ENCODE data around the gene C5orf24. TPM values are rescaled to one million over a fixed set of nuclear protein-coding genes. Genes with fewer than 3 reads are reported as not detected.
"Not testable (repeated sequence)": the region's sequence is repeated elsewhere in the genome, so short reads cannot be mapped to it uniquely, and the experiment has no call there.

The C5orf24 gene
- total RNA-seq, 1 donor from 2014 or later: 52.2 TPM

GRCh38 chr5:134864707-134865106 is 18.9 kb downstream of the C5orf24 start:
- DNase-seq: no peak

DNA sequence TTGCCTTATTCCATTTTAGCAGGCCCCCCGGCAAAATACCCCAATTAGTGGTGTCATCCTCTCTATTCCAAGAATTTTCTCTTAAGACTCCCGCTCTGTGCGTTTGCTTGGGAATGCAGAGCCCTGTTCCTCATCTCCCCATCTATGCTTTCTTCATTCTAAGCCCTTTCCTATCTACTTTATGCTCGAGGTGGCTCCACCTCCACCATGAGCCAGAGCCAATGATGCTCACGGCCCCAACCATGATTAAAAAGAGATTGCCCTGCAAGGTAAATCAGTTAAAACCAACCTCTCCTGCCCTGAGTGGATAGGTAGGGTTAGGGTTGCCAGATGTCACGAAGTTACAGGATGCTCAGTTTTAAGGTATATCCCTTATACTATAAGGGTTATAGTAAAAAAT is 27.7 kb downstream of the C5orf24 start:
- DNase-seq: no peak

- peak; percentile 91 for DNase-seq
These were observed 28.4 kb downstream of the C5orf24 start, which contains the start of gene TXNDC15 for GRCh38 chr5:134873987-134874830. TSS of gene TXNDC15 (plus strand) at chr5:134874371. CDS start at chr5:134874428, 57 bp downstream.

GRCh38 chr5:134874831-134875655 is 29.3 kb downstream of the C5orf24 start:
- DNase-seq: peak; percentile 75

DNA sequence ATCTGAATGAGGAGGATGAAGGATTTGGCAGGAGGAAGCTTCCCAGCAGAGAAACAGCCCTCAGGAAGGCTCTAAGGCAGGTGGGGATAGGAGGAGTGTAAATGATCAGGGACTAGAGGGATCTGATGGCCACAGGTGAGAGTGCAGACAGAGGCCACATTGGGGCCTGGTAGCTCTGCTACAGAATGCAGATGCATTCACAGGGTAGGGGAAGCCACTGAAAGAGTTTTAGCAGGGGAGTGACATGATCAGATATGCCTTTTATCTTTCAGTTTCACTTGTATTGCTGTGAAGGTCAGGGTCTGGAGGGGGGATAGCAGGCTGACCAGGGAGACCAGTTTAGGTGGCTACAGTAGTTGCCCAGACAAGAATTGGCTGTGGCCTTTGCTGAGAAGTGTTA is 31.4 kb downstream of the C5orf24 start:
- no peak for DNase-seq

DNA sequence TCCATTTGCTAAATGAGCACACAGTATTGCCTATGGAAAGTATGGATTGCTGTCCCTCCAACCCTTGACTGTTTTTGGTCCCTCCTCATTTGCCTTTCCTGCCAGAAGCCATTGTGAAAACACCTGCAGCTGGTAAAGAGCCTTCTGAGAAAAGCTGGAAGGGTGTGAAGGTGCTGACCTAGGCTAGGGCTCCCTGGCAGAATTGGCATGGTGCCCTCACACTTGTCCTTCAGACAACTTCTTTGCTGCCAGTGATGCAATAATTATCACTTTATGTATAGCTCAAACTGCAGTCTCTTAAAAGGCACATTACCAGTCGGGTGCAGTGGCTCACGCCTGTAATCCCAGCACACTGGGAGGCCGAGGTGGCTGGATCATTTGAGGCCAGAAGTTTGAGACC is 32.6 kb downstream of the C5orf24 start:
- DNase-seq: no peak

DNA sequence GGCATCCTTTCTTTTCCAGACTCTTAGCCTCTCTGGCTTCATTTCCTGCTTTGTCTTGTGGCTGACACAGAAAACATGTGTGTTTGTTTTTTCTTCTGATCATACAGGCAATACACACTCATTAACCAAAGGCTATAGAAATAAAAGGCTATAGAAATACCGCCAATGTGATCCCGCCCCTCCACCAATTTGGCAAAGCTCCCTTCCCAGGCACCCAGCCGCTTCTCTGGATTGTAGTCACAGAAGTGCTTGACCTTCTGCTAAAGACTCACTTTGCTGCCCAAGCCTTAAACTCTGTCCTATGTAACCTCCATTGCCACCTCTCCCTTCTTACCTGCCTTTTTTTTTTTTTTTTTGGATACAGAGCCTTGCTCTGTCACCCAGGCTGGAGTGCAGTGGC is 33.7 kb downstream of the C5orf24 start:
- no peak for DNase-seq

DNA sequence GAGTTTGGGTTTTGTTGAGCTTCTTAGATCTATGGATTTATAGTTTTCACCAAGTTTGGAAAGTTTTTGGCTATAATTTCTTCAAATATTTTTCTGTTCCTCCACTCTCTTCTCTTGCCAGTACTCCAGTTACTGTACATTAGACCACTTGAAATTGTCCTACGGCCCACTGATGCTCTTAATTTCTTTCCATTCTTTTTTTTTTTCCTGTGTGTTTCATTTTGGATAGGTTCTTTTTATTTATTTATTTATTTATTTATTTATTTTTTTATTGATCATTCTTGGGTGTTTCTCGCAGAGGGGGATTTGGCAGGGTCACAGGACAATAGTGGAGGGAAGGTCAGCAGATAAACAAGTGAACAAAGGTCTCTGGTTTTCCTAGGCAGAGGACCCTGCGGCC is 35.2 kb downstream of the C5orf24 start:
- not testable (repeated sequence) for DNase-seq

GRCh38 chr5:134881711-134882110 is 35.9 kb downstream of the C5orf24 start:
- DNase-seq: not testable (repeated sequence)

DNA sequence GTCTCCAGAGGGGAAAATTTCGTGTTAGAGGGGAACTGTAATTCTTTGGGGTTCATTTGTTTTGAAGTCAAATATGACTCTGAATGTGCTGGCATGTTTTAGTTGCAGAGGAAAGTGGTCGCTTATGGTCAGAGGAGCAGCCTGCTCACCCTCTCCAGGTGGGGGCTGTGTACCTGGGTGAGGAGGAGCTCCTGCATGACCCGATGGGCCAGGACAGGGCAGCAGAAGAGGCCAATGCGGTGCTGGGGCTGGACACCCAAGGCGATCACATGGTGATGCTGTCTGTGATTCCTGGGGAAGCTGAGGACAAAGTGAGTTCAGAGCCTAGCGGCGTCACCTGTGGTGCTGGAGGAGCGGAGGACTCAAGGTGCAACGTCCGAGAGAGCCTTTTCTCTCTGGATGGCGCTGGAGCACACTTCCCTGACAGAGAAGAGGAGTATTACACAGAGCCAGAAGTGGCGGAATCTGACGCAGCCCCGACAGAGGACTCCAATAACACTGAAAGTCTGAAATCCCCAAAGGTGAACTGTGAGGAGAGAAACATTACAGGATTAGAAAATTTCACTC is 41.9 kb downstream of the C5orf24 start:
- DNase-seq: no peak

- DNase-seq: no peak
These were observed 43.6 kb downstream of the C5orf24 start for GRCh38 chr5:134889335-134889734.

DNA sequence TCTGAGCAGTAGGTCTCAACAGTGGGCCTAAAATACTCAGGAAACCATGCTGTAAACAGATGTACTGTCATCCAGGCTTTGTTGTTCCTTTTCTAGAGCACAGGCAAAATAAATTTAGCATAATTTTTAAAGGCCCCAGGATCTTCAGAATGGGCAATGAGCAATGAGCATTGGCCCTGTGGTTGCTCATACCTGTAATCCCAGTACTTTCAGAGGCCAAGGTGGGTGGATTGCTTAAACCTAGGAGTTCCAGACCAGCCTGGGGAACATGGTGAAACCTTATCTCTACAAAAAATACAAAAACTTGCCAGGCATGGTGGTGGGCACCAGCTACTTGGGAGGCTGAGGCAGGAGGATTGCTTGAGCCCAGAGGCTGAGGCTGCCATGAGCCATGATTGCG is 45.7 kb downstream of the C5orf24 start:
- DNase-seq: no peak

GRCh38 chr5:134892282-134892681 is 46.5 kb downstream of the C5orf24 start:
- no peak for DNase-seq

DNA sequence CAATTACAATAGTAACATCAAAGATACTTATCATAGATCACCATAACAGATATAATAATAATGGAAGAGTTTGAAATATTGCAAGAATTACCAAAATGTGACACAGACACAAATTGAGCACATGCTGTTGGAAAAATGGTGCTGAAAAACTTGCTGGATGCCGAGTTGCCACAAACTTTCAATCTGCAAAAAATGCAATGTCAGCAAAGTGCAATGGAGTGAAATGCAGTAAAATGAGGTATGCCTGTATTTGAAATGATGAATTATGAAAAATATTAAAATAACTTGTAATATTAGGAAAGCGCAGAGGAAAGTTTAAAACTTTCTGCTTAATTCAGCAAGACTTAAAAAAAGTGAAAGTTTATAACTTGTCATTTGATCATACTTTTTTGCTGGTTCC is 47.2 kb downstream of the C5orf24 start:
- no peak for DNase-seq

GRCh38 chr5:134893748-134894505 is 48.2 kb downstream of the C5orf24 start:
- no peak for DNase-seq

- DNase-seq: no peak
These were observed 56.5 kb downstream of the C5orf24 start for GRCh38 chr5:134902071-134902801.

GRCh38 chr5:134904610-134905245 is 59.0 kb downstream of the C5orf24 start, which contains the start of gene PCBD2:
TSS of gene PCBD2 (plus strand) at chr5:134905131. CDS start at chr5:134905140, 9 bp downstream.
- peak; percentile 94 for DNase-seq

- peak; percentile 80 for DNase-seq
These were observed 59.7 kb downstream of the C5orf24 start for GRCh38 chr5:134905246-134905996.

GRCh38 chr5:134906811-134907210 is 61.0 kb downstream of the C5orf24 start:
- DNase-seq: no peak
